H1 (cell line): Measurements from ENCODE around the gene VPS13C. TPM values are rescaled to one million over a fixed set of nuclear protein-coding genes. Genes with fewer than 3 reads are reported as not detected.

Source experiments
- CTCF ChIA-PET: fragments of 300-600 bp; sonication (Branson Sonifier 250); formaldehyde crosslinking; loops from one replicate; lab custom pipeline; 2021; ENCODE audit not compliant: partially characterized antibody; lab: Charles Lee
- POLR2A ChIA-PET: fragments of 300-600 bp; sonication (Branson Sonifier 250); formaldehyde crosslinking; loops from one replicate; lab custom pipeline; 2021; ENCODE audit warnings: inconsistent platforms; ENCODE audit not compliant: partially characterized antibody; lab: Charles Lee
- DNase-seq, 2 experiments: peaks; one replicate each; pipeline versions ENCODE4 v3.0.0 to v3.0.0-alpha.2; 2010 to 2022; ENCODE audit warnings: low spot score in 2 of 2, low read depth in 1 of 2, mixed read lengths in 1 of 2
- FAIRE-seq: peaks from 2 replicates; lab custom pipeline; 2011; peaks lifted over from hg19 to GRCh38; lab: Jason Lieb, UNC
- H2AFZ ChIP-seq: 2 replicates; pipeline ENCODE4 v1.8.1; 2012; ENCODE audit warnings: low read length, inconsistent platforms
- H2AK5ac ChIP-seq: 2 replicates; pipeline ENCODE4 v1.6.1; 2013; ENCODE audit warnings: low read depth, low read length
- H2BK120ac ChIP-seq: replicated peaks from 2 replicates; pipeline ENCODE3; 2013; ENCODE audit warnings: low read depth, low read length, inconsistent platforms
- H2BK12ac ChIP-seq: 2 replicates; pipeline ENCODE4 v1.6.1; 2013; ENCODE audit warnings: low read depth, low read length
- H2BK15ac ChIP-seq: 2 replicates; pipeline ENCODE4 v1.6.1; 2013; ENCODE audit warnings: low read length
- H2BK20ac ChIP-seq: 2 replicates; pipeline ENCODE4 v1.6.1; 2013; ENCODE audit warnings: low read length
- H2BK5ac ChIP-seq: 2 replicates; pipeline ENCODE4 v1.6.1; 2013; ENCODE audit warnings: low read depth, low read length
- H3K14ac ChIP-seq: 2 replicates; pipeline ENCODE4 v1.6.1; 2013; ENCODE audit warnings: inconsistent platforms; ENCODE audit not compliant: insufficient read length
- H3K18ac ChIP-seq: 2 replicates; pipeline ENCODE4 v1.6.1; 2013; ENCODE audit warnings: low read length; ENCODE audit errors: extremely low read depth
- H3K23ac ChIP-seq: 2 replicates; pipeline ENCODE4 v1.6.1; 2013; ENCODE audit warnings: inconsistent platforms; ENCODE audit not compliant: insufficient read length
- H3K23me2 ChIP-seq: 2 replicates; pipeline ENCODE4 v1.6.1; 2013; ENCODE audit warnings: low read depth, low read length
- H3K27ac ChIP-seq: 2 replicates; pipeline ENCODE4 v1.6.1; 2011; ENCODE audit warnings: low read depth, low read length, inconsistent platforms
- H3K27me3 ChIP-seq, 4 experiments: replicated peaks in 1 of 4; 1 replicate in 1 of 4; 2 replicates in 3 of 4; pipeline versions ENCODE4 v1.6.1 to v1.8.1; 2011 to 2013; ENCODE audit warnings: low read length in 3 of 4, mild to moderate bottlenecking in 3 of 4, inconsistent platforms in 2 of 4, mixed read lengths in 2 of 4, moderate library complexity in 1 of 4; ENCODE audit not compliant: control insufficient read depth in 3 of 4, insufficient read depth in 3 of 4; ENCODE audit errors: extremely low read depth in 1 of 4
- H3K36me3 ChIP-seq, 4 experiments: 2 replicates each; pipeline versions ENCODE4 v1.6.1 to v1.8.1; 2011 to 2013; ENCODE audit warnings: mild to moderate bottlenecking in 4 of 4, low read length in 3 of 4, moderate library complexity in 2 of 4, control low read depth in 1 of 4, inconsistent platforms in 1 of 4; ENCODE audit not compliant: insufficient read depth in 4 of 4, control insufficient read depth in 2 of 4
- H3K4ac ChIP-seq: replicated peaks from 2 replicates; pipeline ENCODE3; 2013; ENCODE audit warnings: low read length, low read depth, mixed read lengths, inconsistent platforms; ENCODE audit not compliant: insufficient read length
- H3K4me1 ChIP-seq, 4 experiments: replicated peaks in 1 of 4; 1 replicate in 1 of 4; 2 replicates in 3 of 4; pipeline versions ENCODE4 v1.6.1 to v1.8.1; 2011 to 2013; ENCODE audit warnings: low read length in 3 of 4, inconsistent platforms in 2 of 4, mixed read lengths in 1 of 4; ENCODE audit not compliant: insufficient read depth in 4 of 4, control insufficient read depth in 3 of 4
- H3K4me2 ChIP-seq, 2 experiments: 2 replicates each; pipeline versions ENCODE4 v1.6.1 to v1.8.1; 2011 to 2013; ENCODE audit warnings: low read depth in 2 of 2, low read length in 2 of 2, control low read depth in 1 of 2, inconsistent platforms in 1 of 2, mild to moderate bottlenecking in 1 of 2; ENCODE audit not compliant: insufficient read depth in 1 of 2
- H3K4me3 ChIP-seq, 4 experiments: fragments of 200-600, 300-600 bp in 1 of 4; sonication (generic), shearing (Covaris generic), sonication (Bioruptor Twin) in 1 of 4; 2 replicates each; pipeline versions ENCODE4 v1.5.1 to v1.8.1; 2011 to 2016; ENCODE audit warnings: low read length in 4 of 4, low read depth in 3 of 4, control low read depth in 2 of 4, inconsistent platforms in 2 of 4, mild to moderate bottlenecking in 2 of 4, mixed read lengths in 1 of 4, moderate library complexity in 1 of 4; ENCODE audit not compliant: insufficient read depth in 2 of 4; ENCODE audit errors: extremely low read depth in 1 of 4
- H3K56ac ChIP-seq: replicated peaks from 2 replicates; pipeline ENCODE3; 2013; ENCODE audit warnings: low read depth, mild to moderate bottlenecking, mixed read lengths, low read length, inconsistent platforms; ENCODE audit not compliant: insufficient read length
- H3K79me1 ChIP-seq: 2 replicates; pipeline ENCODE4 v1.6.1; 2013; ENCODE audit warnings: low read depth, low read length, control low read depth
- H3K79me2 ChIP-seq, 2 experiments: 2 replicates each; pipeline versions ENCODE4 v1.6.1 to v1.8.1; 2012 to 2013; ENCODE audit warnings: low read length in 2 of 2, mild to moderate bottlenecking in 2 of 2, inconsistent platforms in 1 of 2; ENCODE audit not compliant: insufficient read depth in 2 of 2, control insufficient read depth in 1 of 2
- H3K9ac ChIP-seq, 4 experiments: replicated peaks in 1 of 4; 1 replicate in 1 of 4; 2 replicates in 3 of 4; pipeline versions ENCODE4 v1.6.1 to v1.8.1; 2011 to 2013; ENCODE audit warnings: low read depth in 3 of 4, low read length in 3 of 4, control low read depth in 2 of 4, mild to moderate bottlenecking in 2 of 4, moderate library complexity in 2 of 4, inconsistent platforms in 1 of 4; ENCODE audit errors: extremely low read depth in 1 of 4
- H3K9me3 ChIP-seq, 2 experiments: 2 replicates each; pipeline versions ENCODE4 v1.6.1 to v1.8.1; 2012 to 2013; ENCODE audit warnings: mild to moderate bottlenecking in 2 of 2, moderate library complexity in 2 of 2, control low read depth in 1 of 2, inconsistent platforms in 1 of 2, low read depth in 1 of 2, low read length in 1 of 2, mixed read lengths in 1 of 2; ENCODE audit not compliant: insufficient read depth in 2 of 2
- H4K20me1 ChIP-seq, 2 experiments: replicated peaks in 1 of 2; 2 replicates each; pipeline versions ENCODE3 to v1.8.1; 2011 to 2013; ENCODE audit warnings: inconsistent platforms in 2 of 2, low read length in 2 of 2, mild to moderate bottlenecking in 1 of 2; ENCODE audit not compliant: insufficient read depth in 2 of 2, control insufficient read depth in 1 of 2
- H4K5ac ChIP-seq: 2 replicates; pipeline ENCODE4 v1.6.1; 2013; ENCODE audit warnings: low read length, low read depth, mixed read lengths, inconsistent platforms; ENCODE audit not compliant: insufficient read length
- H4K8ac ChIP-seq: 2 replicates; pipeline ENCODE4 v1.8.0; 2013; ENCODE audit warnings: mild to moderate bottlenecking, moderate library complexity, low read length, inconsistent platforms; ENCODE audit not compliant: insufficient read depth; ENCODE audit errors: extremely low read depth
- H4K91ac ChIP-seq: replicated peaks from 2 replicates; pipeline ENCODE3; 2013; ENCODE audit warnings: low read length, mixed read lengths, inconsistent platforms; ENCODE audit not compliant: insufficient read length
- CBX5 ChIP-seq: fragments of 300-800, 300-1000 bp; sonication (generic); IDR thresholded peaks from 2 replicates; pipeline ENCODE4 v1.7.1; 2016; ENCODE audit warnings: antibody characterized with exemption, low read length, low read depth
- CEBPB ChIP-seq: IDR thresholded peaks from 2 replicates; pipeline ENCODE4 v1.6.1; 2012; ENCODE audit warnings: low read depth, low read length
- EGR1 ChIP-seq: IDR thresholded peaks from 2 replicates; pipeline ENCODE4 v1.6.1; 2011; ENCODE audit warnings: low read depth, low read length, borderline replicate concordance
- KDM4A ChIP-seq: IDR thresholded peaks from one replicate; pipeline ENCODE4 v1.7.1; 2012; ENCODE audit warnings: low read depth, mild to moderate bottlenecking, moderate library complexity, low read length, inconsistent platforms; ENCODE audit not compliant: severe bottlenecking
- NRF1 ChIP-seq: IDR thresholded peaks from 2 replicates; pipeline ENCODE4 v1.6.1; 2011; ENCODE audit warnings: mild to moderate bottlenecking, low read depth, low read length, improper control_type of control experiment
- RFX5 ChIP-seq: IDR thresholded peaks from 2 replicates; pipeline ENCODE4 v1.6.1; 2011; ENCODE audit warnings: low read depth, low read length, improper control_type of control experiment, borderline replicate concordance
- RXRA ChIP-seq: IDR thresholded peaks from 2 replicates; pipeline ENCODE4 v1.6.1; 2011; ENCODE audit warnings: low read depth, mild to moderate bottlenecking, low read length, moderate library complexity; ENCODE audit not compliant: insufficient read depth
- SIN3A ChIP-seq, 2 experiments: IDR thresholded peaks in 1 of 2; conservative IDR thresholded peaks in 1 of 2; 2 replicates each; pipeline ENCODE4 v1.6.1; 2011 to 2012; ENCODE audit warnings: low read length in 2 of 2, improper control_type of control experiment in 1 of 2, low read depth in 1 of 2, mild to moderate bottlenecking in 1 of 2
- SP1 ChIP-seq: IDR thresholded peaks from 2 replicates; pipeline ENCODE4 v1.6.1; 2011; ENCODE audit warnings: low read depth, low read length
- SP4 ChIP-seq: IDR thresholded peaks from 2 replicates; pipeline ENCODE4 v1.6.1; 2012; ENCODE audit warnings: low read length, inconsistent platforms
- TBP ChIP-seq: IDR thresholded peaks from 2 replicates; pipeline ENCODE4 v1.6.1; 2011; ENCODE audit warnings: low read depth, low read length, improper control_type of control experiment
- WGBS, 2 experiments: shearing (Covaris generic) in 1 of 2; methylation state at CpG; one replicate each; pipeline versions ENCODE4 v1.1.6 to v1.1.7; 2013 to 2015; ENCODE audit warnings: low lambda C conversion rate in 2 of 2, mixed read lengths in 2 of 2, inconsistent platforms in 1 of 2, low coverage in 1 of 2, missing lambda C conversion rate in 1 of 2; ENCODE audit not compliant: insufficient replicate concordance in 2 of 2, insufficient coverage in 1 of 2, insufficient read length in 1 of 2; ENCODE audit errors: extremely low coverage in 1 of 2, missing lambda C conversion rate in 1 of 2; 5-methylcytosine and 5-hydroxymethylcytosine counted together
- polyA plus RNA-seq, 7 experiments: library from polyadenylated mRNA; depleted of rRNA in 3 of 7; stranded (reverse) in 5 of 7; unstranded in 2 of 7; fragments of >200 nt in 5 of 7; fragments of 200-250 nt in 2 of 7; gene quantifications; 1 replicate in 5 of 7; 2 replicates in 1 of 7; 4 replicates in 1 of 7; pipeline versions ENCODE4 v1.2.1 to v1.2.3, GENCODE V29; 2011 to 2013; ENCODE audit warnings: missing spikeins in 2 of 7, mixed read lengths in 2 of 7
- total RNA-seq: library from RNA; stranded (reverse); fragmentation: NEBNext Ultra II Directional; extraction: Animal tissue kit (Norgen Biotek cat#: 25700); gene quantifications from 2 replicates; pipeline ENCODE4 v1.2.1, GENCODE V29; 2021
- TF ChIP-seq, protein P1 (sequence below): IDR thresholded peaks from 2 replicates; pipeline ENCODE4 v1.6.1; 2011; ENCODE audit warnings: low read depth, mild to moderate bottlenecking, low read length; ENCODE audit not compliant: insufficient read depth
- TF ChIP-seq, protein P2 (sequence below): IDR thresholded peaks from 2 replicates; pipeline ENCODE4 v1.6.1; 2012; ENCODE audit warnings: inconsistent platforms

Gene VPS13C
- total and polyA plus RNA-seq, 2 of the 8 experiments (the other 6 are each of a cell fraction or from before 2014, with no cell fraction given), result 4.8 to 18.8 TPM

DNA sequence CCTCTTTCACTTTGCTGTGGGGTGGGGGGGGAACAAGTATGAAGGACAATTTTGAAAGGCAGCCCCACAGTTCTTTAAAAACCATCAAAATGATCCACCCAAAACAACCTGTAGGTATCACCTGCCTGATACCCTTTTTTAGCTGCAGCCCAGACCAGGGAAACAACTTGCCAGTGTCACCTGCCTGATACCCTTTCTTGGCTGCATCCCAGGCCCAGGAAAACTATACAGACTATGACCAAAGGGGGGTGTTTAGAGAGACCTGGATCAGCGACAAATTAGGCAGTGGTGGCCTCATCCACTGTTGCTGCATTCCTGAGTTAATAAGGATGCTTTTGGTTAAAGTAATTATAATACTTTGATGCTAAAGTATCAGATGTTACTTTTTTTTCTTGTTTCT is 122.0 kb downstream of the VPS13C start:
- FAIRE-seq, result no peak
- no peak overlapping the region for H4K5ac ChIP-seq

More for the DNA sequence above, 122.0 kb downstream of the VPS13C start:
- Histone ChIP-seq H3K27me3 (no peaks in the 10 kb centered on the region), H3K23me2 (no peaks in the 10 kb centered on the region), H3K23ac (no peak overlapping the region), H4K91ac (no peak overlapping the region), H3K79me2 (no peaks in the 10 kb centered on the region), H2BK120ac (no peak overlapping the region), H3K9ac (no peak overlapping the region), H3K14ac (no peak overlapping the region), H2BK20ac (no peak overlapping the region), H3K27ac (no peak overlapping the region), H2BK5ac (no peak overlapping the region), H4K8ac (no peak overlapping the region), H3K4me3 (no peak overlapping the region), H2BK15ac (no peak overlapping the region), H3K18ac (no peak overlapping the region), H4K20me1 (no peaks in the 10 kb centered on the region), H3K79me1 (no peaks in the 10 kb centered on the region), H3K4ac (no peak overlapping the region), H3K36me3 (no peaks in the 10 kb centered on the region), H2AFZ (no peak overlapping the region), H3K4me2 (no peak overlapping the region), H2BK12ac (no peak overlapping the region), H3K56ac (no peak overlapping the region), H2AK5ac (no peak overlapping the region), H3K4me1 (no peaks in the 10 kb centered on the region), H3K9me3 (no peaks in the 10 kb centered on the region; a peak in 1 of 4 replicates)
- DNase-seq, result no peak
- WGBS, 2 experiments, result 100% methylated on average over 1 of the region's 1 CpG; no CpG with 5 or more reads in 1 of the 2 experiments
- POLR2A ChIA-PET, result no interaction called here
- TF ChIP-seq NRF1 (no peak), EGR1 (no peak), CBX5 (no peak), RFX5 (no peak), TBP (no peak), SP1 (no peak), RXRA (no peak), SP4 (no peak), KDM4A (no peak), CEBPB (no peak), SIN3A (conservative IDR thresholded peaks at IDR 0.05 in 1 of 2, IDR thresholded peaks at IDR 0.05 in 1 of 2; ENCODE audit: low read depth in 1 of 2, low read length in 2 of 2) (no peak)
- TF ChIP-seq, protein P1, sequence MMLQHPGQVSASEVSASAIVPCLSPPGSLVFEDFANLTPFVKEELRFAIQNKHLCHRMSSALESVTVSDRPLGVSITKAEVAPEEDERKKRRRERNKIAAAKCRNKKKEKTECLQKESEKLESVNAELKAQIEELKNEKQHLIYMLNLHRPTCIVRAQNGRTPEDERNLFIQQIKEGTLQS, result no peak
- TF ChIP-seq, protein P2, sequence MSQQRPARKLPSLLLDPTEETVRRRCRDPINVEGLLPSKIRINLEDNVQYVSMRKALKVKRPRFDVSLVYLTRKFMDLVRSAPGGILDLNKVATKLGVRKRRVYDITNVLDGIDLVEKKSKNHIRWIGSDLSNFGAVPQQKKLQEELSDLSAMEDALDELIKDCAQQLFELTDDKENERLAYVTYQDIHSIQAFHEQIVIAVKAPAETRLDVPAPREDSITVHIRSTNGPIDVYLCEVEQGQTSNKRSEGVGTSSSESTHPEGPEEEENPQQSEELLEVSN, result no peak
- CTCF ChIA-PET, result interaction anchor here (1.1 to 1.2 kb wide), 2 partner anchors 13 to 316 kb away, joined by 4 read pairs; no protein-coding TSS in a partner anchor
